Endothelial cell of umbilical vein (primary cell): ENCODE data around the gene KCNMA1. TPM values are rescaled to one million over a fixed set of nuclear protein-coding genes. Genes with fewer than 3 reads are reported as not detected.

Experiments
- BruUV-seq: library from RNA; stranded (reverse); fragments of 400-500 nt; replicated peaks from 2 replicates; lab custom pipeline; 2021; lab: Mats Ljungman, UMichigan
- CTCF ChIA-PET: fragments of 300-600, 350-600 bp; sonication (Branson Sonifier 250); formaldehyde crosslinking; loops from one replicate; lab custom pipeline; 2021; ENCODE audit warnings: antibody characterized with exemption, inconsistent platforms; lab: Charles Lee
- POLR2A ChIA-PET: fragments of 300-600, 350-600 bp; sonication (Branson Sonifier 250); formaldehyde crosslinking; loops from one replicate; lab custom pipeline; 2021; ENCODE audit warnings: antibody characterized with exemption, inconsistent platforms; lab: Charles Lee
- DNase-seq: peaks from one replicate; pipeline ENCODE4 v3.0.0-alpha.2; 2011; ENCODE audit warnings: low read depth, low spot score
- FAIRE-seq: peaks from 2 replicates; lab custom pipeline; 2011; peaks lifted over from hg19 to GRCh38; lab: Jason Lieb, UNC
- H2AFZ ChIP-seq: 2 replicates; pipeline ENCODE4 v1.6.0; 2012; ENCODE audit warnings: low read depth, low read length, control low read depth, inconsistent platforms
- H3K27ac ChIP-seq: 2 replicates; pipeline ENCODE4 v1.5.1; 2011; ENCODE audit warnings: low read depth, mild to moderate bottlenecking, control low read depth, low read length, moderate library complexity; ENCODE audit not compliant: insufficient read depth
- H3K27me3 ChIP-seq, 2 experiments: 2 replicates each; pipeline versions ENCODE4 v1.6.0 to v1.6.1; 2011; ENCODE audit warnings: low read length in 2 of 2, mixed read lengths in 1 of 2; ENCODE audit not compliant: control insufficient read depth in 2 of 2, insufficient read depth in 2 of 2
- H3K36me3 ChIP-seq, 2 experiments: 2 replicates in 1 of 2; 3 replicates in 1 of 2; pipeline ENCODE4 v1.5.1; 2011; ENCODE audit warnings: low read length in 2 of 2, mild to moderate bottlenecking in 1 of 2, moderate library complexity in 1 of 2; ENCODE audit not compliant: control insufficient read depth in 2 of 2, insufficient read depth in 2 of 2; ENCODE audit errors: extremely low read depth in 1 of 2
- H3K4me1 ChIP-seq: 3 replicates; pipeline ENCODE4 v1.5.1; 2011; ENCODE audit warnings: mild to moderate bottlenecking, low read length; ENCODE audit not compliant: control insufficient read depth, insufficient read depth; ENCODE audit errors: extremely low read depth
- H3K4me2 ChIP-seq: 2 replicates; pipeline ENCODE4 v1.6.1; 2011; ENCODE audit warnings: low read length, control low read depth, mixed read lengths; ENCODE audit not compliant: insufficient read depth
- H3K4me3 ChIP-seq, 3 experiments: fragments of 200-600 bp in 1 of 3; sonication (generic), shearing (Covaris generic) in 1 of 3; replicated peaks in 1 of 3; 2 replicates each; pipeline ENCODE4 v1.5.1; 2011 to 2016; ENCODE audit warnings: control low read depth in 3 of 3, low read length in 3 of 3, mild to moderate bottlenecking in 2 of 3, inconsistent platforms in 1 of 3, low read depth in 1 of 3, moderate library complexity in 1 of 3; ENCODE audit not compliant: insufficient read depth in 1 of 3
- H3K79me2 ChIP-seq: 2 replicates; pipeline ENCODE4 v1.6.0; 2012; ENCODE audit warnings: low read length, inconsistent platforms; ENCODE audit not compliant: control insufficient read depth, insufficient read depth
- H3K9ac ChIP-seq: replicated peaks from 2 replicates; pipeline ENCODE3; 2011; ENCODE audit warnings: low read length, control low read depth; ENCODE audit not compliant: insufficient read depth; ENCODE audit errors: extremely low read depth
- H3K9me1 ChIP-seq: replicated peaks from 3 replicates; pipeline ENCODE4 v1.6.0; 2011; ENCODE audit warnings: mild to moderate bottlenecking, low read length; ENCODE audit not compliant: control insufficient read depth, insufficient read depth; ENCODE audit errors: extremely low read depth
- H3K9me3 ChIP-seq: replicated peaks from 2 replicates; pipeline ENCODE4 v1.5.1; 2012; ENCODE audit warnings: low read length, inconsistent platforms; ENCODE audit not compliant: control insufficient read depth, insufficient read depth
- H4K20me1 ChIP-seq: replicated peaks from 2 replicates; pipeline ENCODE3; 2011; ENCODE audit warnings: mild to moderate bottlenecking, low read length; ENCODE audit not compliant: control insufficient read depth, insufficient read depth; ENCODE audit errors: extremely low read depth
- CTCF ChIP-seq, 2 donors: IDR thresholded peaks; 1 replicate in 1 of 2; 2 replicates in 1 of 2; pipeline ENCODE4 v1.5.1; 2011; ENCODE audit warnings: low read length in 2 of 2, mild to moderate bottlenecking in 2 of 2, moderate library complexity in 2 of 2, control low read depth in 1 of 2, inconsistent platforms in 1 of 2, low read depth in 1 of 2; ENCODE audit not compliant: insufficient read depth in 1 of 2; ENCODE audit errors: extremely low read depth in 1 of 2
- EZH2 ChIP-seq: IDR thresholded peaks from 2 replicates; pipeline ENCODE4 v1.6.1; 2012; ENCODE audit warnings: borderline replicate concordance, low read depth, mild to moderate bottlenecking, moderate library complexity, low read length, inconsistent platforms; ENCODE audit not compliant: severe bottlenecking
- FOS ChIP-seq: IDR thresholded peaks from 2 replicates; pipeline ENCODE4 v1.6.1; 2011; ENCODE audit warnings: mild to moderate bottlenecking, low read length, moderate library complexity, borderline replicate concordance; ENCODE audit not compliant: insufficient read depth
- GATA2 ChIP-seq: IDR thresholded peaks from 2 replicates; pipeline ENCODE4 v1.7.0; 2011; ENCODE audit warnings: low read depth, mild to moderate bottlenecking, moderate library complexity, mixed read lengths, low read length; ENCODE audit not compliant: insufficient read length, insufficient read depth
- JUN ChIP-seq: IDR thresholded peaks from 2 replicates; pipeline ENCODE4 v1.6.1; 2011; ENCODE audit warnings: borderline replicate concordance, low read depth; ENCODE audit not compliant: insufficient read length, insufficient read depth
- MYC ChIP-seq: IDR thresholded peaks from one replicate; pipeline ENCODE4 v1.6.1; 2011; ENCODE audit warnings: mild to moderate bottlenecking, low read depth, low read length
- POLR2A ChIP-seq: IDR thresholded peaks from 2 replicates; pipeline ENCODE4 v1.6.1; 2012; ENCODE audit warnings: low read depth, mild to moderate bottlenecking, control low read depth, low read length
- POLR2AphosphoS5 ChIP-seq: IDR thresholded peaks from 2 replicates; pipeline ENCODE4 v1.6.1; 2012; ENCODE audit warnings: low read depth, mild to moderate bottlenecking, control low read depth, low read length, moderate library complexity; ENCODE audit not compliant: insufficient read depth
- dilution Hi-C: fragments of 300-500 bp; cut with MboI; formaldehyde crosslinking; loops from one replicate; pipeline ENCODE4 v1.15.0; 2019; ENCODE audit warnings: low sequenced_read_pairs; ENCODE audit not compliant: extremely low pct_ligation_motif_present
- intact Hi-C: fragments of 100-400 bp; cut with micrococcal nuclease; formaldehyde crosslinking; loops from one replicate; pipeline ENCODE4 v1.10.0; 2022
- polyA plus RNA-seq, 4 experiments: library from polyadenylated mRNA; depleted of rRNA in 3 of 4; stranded (reverse) in 3 of 4; unstranded in 1 of 4; fragments of >200 nt; gene quantifications; 2 replicates each; pipeline versions ENCODE4 v1.2.1 to v1.2.3, GENCODE V29; 2011 to 2012; ENCODE audit warnings: missing spikeins in 1 of 4
- total RNA-seq: library from RNA; stranded (reverse); gene quantifications from 2 replicates; pipeline ENCODE4 v1.2.3, GENCODE V29; 2021
- TF ChIP-seq, protein P1 (sequence below): IDR thresholded peaks from 2 replicates; pipeline ENCODE4 v1.6.1; 2011; ENCODE audit not compliant: insufficient read depth, insufficient read length

The KCNMA1 gene
- total and polyA plus RNA-seq, 2 donors (not counting 3 experiments of a cell fraction or from before 2014, with no cell fraction given), result 0.10 to 0.82 TPM

GRCh38 chr10:77023396-77023795 is 614.2 kb downstream of the KCNMA1 start:
- TF ChIP-seq GATA2 (no peak), FOS (no peak), POLR2AphosphoS5 (no peak), EZH2 (no peak), JUN (no peak), MYC (no peak), POLR2A (no peak), CTCF (IDR thresholded peaks at IDR 0.05; ENCODE audit: extremely low read depth in 1 of 2, insufficient read depth in 1 of 2, low read depth in 1 of 2, low read length in 2 of 2) (no peak)
- TF ChIP-seq, protein P1, sequence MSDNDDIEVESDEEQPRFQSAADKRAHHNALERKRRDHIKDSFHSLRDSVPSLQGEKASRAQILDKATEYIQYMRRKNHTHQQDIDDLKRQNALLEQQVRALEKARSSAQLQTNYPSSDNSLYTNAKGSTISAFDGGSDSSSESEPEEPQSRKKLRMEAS, result no peak
- H3K4me1 ChIP-seq, result no peaks in the 10 kb centered on the region
- BruUV-seq, result no TSS peak
- dilution Hi-C loops, result no loop called here
- DNase-seq (no peak), FAIRE-seq (no peak)
- intact Hi-C loops, result no loop called here
- H3K36me3 ChIP-seq, result no peaks in the 10 kb centered on the region
- H3K9me1 ChIP-seq, result no peaks in the 10 kb centered on the region
- H3K9me3 ChIP-seq, result no peaks in the 10 kb centered on the region
- POLR2A ChIA-PET, result no interaction called here
- no peak overlapping the region for H3K9ac ChIP-seq
- CTCF ChIA-PET, result no interaction called here
- peaks cover 2 to 4% of the 10 kb centered on the region in 2 experiments for H3K27me3 ChIP-seq
- no peak overlapping the region for H2AFZ ChIP-seq
- no peak overlapping the region for H3K4me2 ChIP-seq
- H3K4me3 ChIP-seq, result no peak overlapping the region
- no peak overlapping the region for H3K27ac ChIP-seq
- no peaks in the 10 kb centered on the region for H3K79me2 ChIP-seq
- H4K20me1 ChIP-seq, result no peaks in the 10 kb centered on the region
